A673 (cell line): Measurements from ENCODE around the gene DLX5. TPM values are rescaled to one million over a fixed set of nuclear protein-coding genes. Genes with fewer than 3 reads are reported as not detected.

Source experiments
- BruUV-seq: library from RNA; stranded (reverse); fragments of 400-500 nt; replicated peaks from 2 replicates; lab custom pipeline; 2021; lab: Mats Ljungman, UMichigan
- CTCF ChIA-PET: fragments of 300-600 bp; sonication (Branson Sonifier 250); formaldehyde crosslinking; loops from one replicate; lab custom pipeline; 2022; ENCODE audit warnings: antibody characterized with exemption; lab: Charles Lee
- POLR2A ChIA-PET: fragments of 300-600 bp; sonication (Branson Sonifier 250); formaldehyde crosslinking; loops from one replicate; lab custom pipeline; 2022; ENCODE audit warnings: antibody characterized with exemption; ENCODE audit not compliant: low non-redundant PET; lab: Charles Lee
- DNase-seq: peaks from one replicate; pipeline ENCODE4 v3.0.0-alpha.2; 2015; ENCODE audit warnings: low spot score
- H3K27ac ChIP-seq: fragments of 200-600 bp; sonication (generic); 2 replicates; pipeline ENCODE4 v1.5.1; 2016; ENCODE audit warnings: mixed run types, low read depth, mild to moderate bottlenecking, mixed read lengths, antibody characterized with exemption, low read length; ENCODE audit not compliant: poor library complexity, severe bottlenecking
- H3K27me3 ChIP-seq: fragments of 200-600 bp; sonication (generic); replicated peaks from 2 replicates; pipeline ENCODE4 v1.6.1; 2017; ENCODE audit warnings: mixed run types, low read depth, mild to moderate bottlenecking, mixed read lengths, antibody characterized with exemption, low read length; ENCODE audit not compliant: insufficient read depth, poor library complexity
- H3K36me3 ChIP-seq: fragments of 200-600 bp; sonication (generic); 2 replicates; pipeline ENCODE4 v1.6.1; 2016; ENCODE audit warnings: mixed run types, mild to moderate bottlenecking, mixed read lengths, antibody characterized with exemption, low read length; ENCODE audit not compliant: insufficient read depth, poor library complexity, severe bottlenecking
- H3K4me1 ChIP-seq: fragments of 200-600 bp; sonication (generic); 2 replicates; pipeline ENCODE4 v1.6.1; 2017; ENCODE audit warnings: mixed run types, mild to moderate bottlenecking, mixed read lengths, antibody characterized with exemption, low read length; ENCODE audit not compliant: insufficient read depth, poor library complexity, severe bottlenecking
- H3K4me3 ChIP-seq: fragments of 200-600 bp; sonication (generic); 2 replicates; pipeline ENCODE4 v1.5.1; 2016; ENCODE audit warnings: low read depth, mixed run types, mild to moderate bottlenecking, mixed read lengths, low read length; ENCODE audit not compliant: poor library complexity, severe bottlenecking
- H3K9me3 ChIP-seq: fragments of 200-600 bp; sonication (generic); 2 replicates; pipeline ENCODE4 v1.6.1; 2016; ENCODE audit warnings: mixed run types, low read depth, mild to moderate bottlenecking, mixed read lengths, antibody characterized with exemption, low read length; ENCODE audit not compliant: poor library complexity, severe bottlenecking
- EZH2 ChIP-seq: fragments of 200-600 bp; sonication (generic); IDR thresholded peaks from 2 replicates; pipeline ENCODE4 v1.6.1; 2017; ENCODE audit warnings: borderline replicate concordance, low read depth, mild to moderate bottlenecking, mixed read lengths, antibody characterized with exemption, low read length; ENCODE audit not compliant: poor library complexity, severe bottlenecking
- intact Hi-C: fragments of 100-400 bp; cut with micrococcal nuclease; formaldehyde crosslinking; loops from one replicate; pipeline ENCODE4 v1.10.0; 2022; ENCODE audit not compliant: unreplicated experiment
- total RNA-seq: library from RNA; stranded (reverse); gene quantifications from 2 replicates; pipeline ENCODE4 v1.2.3, GENCODE V29; 2021
- TF ChIP-seq, protein P1 (sequence below): fragments of 300-800, 200-600 bp; sonication (generic); conservative IDR thresholded peaks from 2 replicates; pipeline ENCODE4 v1.5.1; 2017; ENCODE audit warnings: low read depth, mild to moderate bottlenecking, antibody characterized with exemption, low read length, moderate library complexity, mixed read lengths

DLX5 gene
- total RNA-seq, 1 experiment from 2014 or later = 69.6 TPM

DNA sequence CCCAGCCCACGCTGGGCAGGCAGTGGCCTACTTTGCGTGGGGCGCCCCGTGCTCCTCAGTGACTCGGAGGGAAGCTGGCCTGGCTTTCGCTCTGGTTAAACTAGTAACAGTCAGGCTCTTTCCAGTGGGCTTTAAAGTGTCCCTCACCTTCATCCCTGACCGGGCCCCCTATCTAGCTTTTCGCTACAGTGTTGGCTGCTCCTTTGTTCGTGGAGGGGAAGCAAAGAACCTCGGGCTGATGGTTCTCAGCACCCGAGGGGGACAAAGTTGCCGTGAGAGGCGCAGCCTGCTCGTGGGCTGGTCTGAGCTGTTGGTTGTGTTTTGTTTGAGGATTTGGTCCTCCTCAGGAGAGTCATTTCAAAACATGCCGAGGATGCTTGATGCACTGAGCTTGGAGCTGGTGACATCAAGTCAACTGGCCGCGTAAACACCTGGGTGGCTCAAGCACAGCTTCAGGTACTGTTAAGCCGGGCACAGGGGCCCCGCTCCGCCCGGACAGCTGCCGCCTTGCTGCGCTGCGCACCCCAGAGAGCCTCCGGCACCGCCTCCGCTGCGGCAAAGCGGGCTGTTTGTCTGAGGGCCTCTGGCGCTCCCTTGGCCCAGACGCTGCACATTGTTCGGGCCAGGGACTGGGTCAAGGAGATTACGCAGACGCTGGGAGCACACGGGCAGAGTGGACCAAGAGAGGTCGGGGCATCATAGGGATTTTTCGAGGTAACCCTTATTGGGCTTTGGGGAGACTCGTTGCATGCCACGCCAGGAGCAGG lies 17.6 kb downstream of the DLX5 start:
- ChIA-PET POLR2A (interaction anchor here (0.6 kb wide), 1 partner anchor 1377 kb away, joined by 8 read pairs; no protein-coding TSS in a partner anchor), CTCF (no interaction called here)
- H3K36me3 ChIP-seq = peaks cover 14% of the 10 kb centered on the region
- peak overlapping the region; percentile 81 for H3K27ac ChIP-seq
- H3K9me3 ChIP-seq = no peaks in the 10 kb centered on the region
- peaks cover 31% of the 10 kb centered on the region for H3K4me1 ChIP-seq
- H3K4me3 ChIP-seq = peak overlapping the region; percentile 57
- no peak for TF ChIP-seq EZH2
- TF ChIP-seq, protein P1, sequence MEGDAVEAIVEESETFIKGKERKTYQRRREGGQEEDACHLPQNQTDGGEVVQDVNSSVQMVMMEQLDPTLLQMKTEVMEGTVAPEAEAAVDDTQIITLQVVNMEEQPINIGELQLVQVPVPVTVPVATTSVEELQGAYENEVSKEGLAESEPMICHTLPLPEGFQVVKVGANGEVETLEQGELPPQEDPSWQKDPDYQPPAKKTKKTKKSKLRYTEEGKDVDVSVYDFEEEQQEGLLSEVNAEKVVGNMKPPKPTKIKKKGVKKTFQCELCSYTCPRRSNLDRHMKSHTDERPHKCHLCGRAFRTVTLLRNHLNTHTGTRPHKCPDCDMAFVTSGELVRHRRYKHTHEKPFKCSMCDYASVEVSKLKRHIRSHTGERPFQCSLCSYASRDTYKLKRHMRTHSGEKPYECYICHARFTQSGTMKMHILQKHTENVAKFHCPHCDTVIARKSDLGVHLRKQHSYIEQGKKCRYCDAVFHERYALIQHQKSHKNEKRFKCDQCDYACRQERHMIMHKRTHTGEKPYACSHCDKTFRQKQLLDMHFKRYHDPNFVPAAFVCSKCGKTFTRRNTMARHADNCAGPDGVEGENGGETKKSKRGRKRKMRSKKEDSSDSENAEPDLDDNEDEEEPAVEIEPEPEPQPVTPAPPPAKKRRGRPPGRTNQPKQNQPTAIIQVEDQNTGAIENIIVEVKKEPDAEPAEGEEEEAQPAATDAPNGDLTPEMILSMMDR = no peak
- intact Hi-C loops = loop anchor here (5.0 to 10.0 kb wide), 2 partner anchors 62 to 190 kb away; no protein-coding TSS in a partner anchor
- DNase-seq = no peak
- no TSS peak for BruUV-seq
- peaks cover 17% of the 10 kb centered on the region for H3K27me3 ChIP-seq

DNA sequence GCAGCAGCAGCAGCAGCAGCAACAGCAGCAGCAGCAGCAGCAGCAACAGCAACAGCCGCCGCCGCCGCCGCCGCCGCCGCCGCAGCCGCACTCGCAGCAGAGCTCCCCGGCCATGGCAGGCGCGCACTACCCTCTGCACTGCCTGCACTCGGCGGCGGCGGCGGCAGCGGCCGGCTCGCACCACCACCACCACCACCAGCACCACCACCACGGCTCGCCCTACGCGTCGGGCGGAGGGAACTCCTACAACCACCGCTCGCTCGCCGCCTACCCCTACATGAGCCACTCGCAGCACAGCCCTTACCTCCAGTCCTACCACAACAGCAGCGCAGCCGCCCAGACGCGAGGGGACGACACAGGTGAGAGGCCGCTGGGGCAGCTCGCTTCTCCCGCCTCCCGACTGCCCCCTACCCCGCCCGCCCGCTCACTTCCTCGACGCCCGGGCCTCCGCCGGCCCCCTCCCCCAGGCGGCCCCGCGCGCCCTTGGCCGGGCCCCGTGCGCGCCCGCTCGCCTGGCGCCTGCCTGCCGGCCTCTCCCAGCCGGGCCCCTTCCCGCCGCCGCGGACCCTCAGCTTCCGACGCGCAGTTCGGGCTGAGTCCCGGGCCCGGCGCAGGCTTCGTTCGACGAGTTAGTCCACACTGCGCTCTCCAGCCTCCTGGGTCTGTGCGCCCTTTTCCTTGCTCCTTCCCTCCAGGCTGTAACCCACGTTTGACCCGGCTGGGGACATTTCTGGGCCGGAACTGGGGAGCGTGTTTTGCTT lies 18.4 kb downstream of the DLX5 start:
- ChIA-PET CTCF (interaction anchor here (1.3 to 1.5 kb wide), 2 partner anchors 18 to 21 kb away, joined by 4 to 9 read pairs; partner anchors contain the start of gene DLX5), POLR2A (interaction anchor here (0.6 kb wide), 1 partner anchor 13 kb away, joined by 5 read pairs; no protein-coding TSS in a partner anchor)
- no TSS peak for BruUV-seq
- intact Hi-C loops = loop anchor here (5.0 to 10.0 kb wide), 2 partner anchors 61 to 189 kb away; no protein-coding TSS in a partner anchor
- TF ChIP-seq EZH2 = no peak
- TF ChIP-seq, protein P1 = no peak
- Histone ChIP-seq H3K4me1 (peaks cover 25% of the 10 kb centered on the region), H3K4me3 (peak overlapping the region; percentile 57), H3K36me3 (peaks cover 14% of the 10 kb centered on the region), H3K27me3 (peaks cover 10% of the 10 kb centered on the region), H3K27ac (peak overlapping the region; percentile 81), H3K9me3 (no peaks in the 10 kb centered on the region)
- DNase-seq = peak; percentile 75

DNA sequence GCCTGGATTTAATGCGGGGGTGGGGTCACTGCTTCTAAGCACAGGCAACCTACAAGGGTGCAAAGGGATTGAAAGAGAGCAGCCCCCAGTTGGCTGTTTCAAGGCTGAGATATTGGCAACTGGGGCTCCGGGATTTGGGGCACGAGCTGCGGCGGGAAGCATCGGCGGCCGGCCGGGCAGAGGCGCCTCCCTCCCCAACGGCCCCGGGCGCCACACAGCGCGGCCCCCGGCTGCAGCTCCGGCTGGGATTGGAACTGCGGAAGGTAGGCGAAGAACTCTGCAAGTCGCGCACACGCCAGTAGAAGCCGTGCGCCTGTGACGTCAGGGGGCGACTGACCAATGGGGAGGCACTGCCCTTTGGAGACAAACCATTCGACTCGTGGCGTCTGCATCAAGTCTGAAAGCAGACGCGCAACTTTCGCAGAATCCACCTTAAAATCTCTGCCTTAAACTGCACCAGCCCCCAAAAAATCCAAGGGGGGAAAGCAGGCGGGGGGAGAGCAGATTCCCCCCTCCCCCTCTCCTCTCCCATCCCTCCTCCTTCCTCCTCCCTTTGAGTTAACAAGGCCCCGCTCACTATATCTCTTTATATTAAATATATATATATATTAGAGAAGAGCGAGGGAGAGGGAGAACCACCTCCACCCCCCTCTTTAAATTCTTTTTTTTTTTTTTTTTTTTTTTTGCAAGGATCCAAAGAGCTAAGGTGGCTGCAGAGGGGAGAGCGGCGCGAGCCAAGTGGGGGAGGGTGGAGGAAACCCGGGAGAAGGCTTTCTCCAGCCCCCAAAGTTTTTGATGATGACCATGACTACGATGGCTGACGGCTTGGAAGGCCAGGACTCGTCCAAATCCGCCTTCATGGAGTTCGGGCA lies 19.2 kb downstream of the DLX5 start, which contains the start of gene DLX6:
Gene DLX6, plus strand, starts transcription at position 371 of the 872 bp plus-strand sequence. Its CDS starts 425 bp downstream, at position 796.
- Histone ChIP-seq H3K27me3 (peaks cover 5% of the 10 kb centered on the region), H3K36me3 (peaks cover 14% of the 10 kb centered on the region), H3K9me3 (no peaks in the 10 kb centered on the region), H3K4me1 (peaks cover 16% of the 10 kb centered on the region), H3K27ac (peak within 1 kb of the TSS; percentile 81), H3K4me3 (peak within 1 kb of the TSS; percentile 57)
- POLR2A ChIA-PET = interaction anchor here (0.6 kb wide), 1 partner anchor 14 kb away, joined by 5 read pairs; no protein-coding TSS in a partner anchor
- CTCF ChIA-PET = interaction anchor here (1.3 to 1.5 kb wide), 2 partner anchors 19 to 22 kb away, joined by 4 to 9 read pairs; partner anchors contain the start of gene DLX5
- intact Hi-C loops = loop anchor here (5.0 to 10.0 kb wide), 2 partner anchors 61 to 188 kb away; no protein-coding TSS in a partner anchor
- BruUV-seq = TSS peak; percentile 19
- peak; percentile 97 for DNase-seq
- TF ChIP-seq EZH2 = no peak
- TF ChIP-seq, protein P1 = no peak
